Activated T-helper 1 cell treated with Interleukin-2 at 50 U/mL for 16 hours (primary cell): Measurements from ENCODE around the gene TRIM38.
"Not testable (repeated sequence)": the region's sequence is repeated elsewhere in the genome, so short reads cannot be mapped to it uniquely, and the experiment has no call there.

Source experiments
- DNase-seq: peaks from one replicate; pipeline ENCODE4 v3.0.0-alpha.2; 2020; ENCODE audit warnings: low read depth

TRIM38 gene

DNA sequence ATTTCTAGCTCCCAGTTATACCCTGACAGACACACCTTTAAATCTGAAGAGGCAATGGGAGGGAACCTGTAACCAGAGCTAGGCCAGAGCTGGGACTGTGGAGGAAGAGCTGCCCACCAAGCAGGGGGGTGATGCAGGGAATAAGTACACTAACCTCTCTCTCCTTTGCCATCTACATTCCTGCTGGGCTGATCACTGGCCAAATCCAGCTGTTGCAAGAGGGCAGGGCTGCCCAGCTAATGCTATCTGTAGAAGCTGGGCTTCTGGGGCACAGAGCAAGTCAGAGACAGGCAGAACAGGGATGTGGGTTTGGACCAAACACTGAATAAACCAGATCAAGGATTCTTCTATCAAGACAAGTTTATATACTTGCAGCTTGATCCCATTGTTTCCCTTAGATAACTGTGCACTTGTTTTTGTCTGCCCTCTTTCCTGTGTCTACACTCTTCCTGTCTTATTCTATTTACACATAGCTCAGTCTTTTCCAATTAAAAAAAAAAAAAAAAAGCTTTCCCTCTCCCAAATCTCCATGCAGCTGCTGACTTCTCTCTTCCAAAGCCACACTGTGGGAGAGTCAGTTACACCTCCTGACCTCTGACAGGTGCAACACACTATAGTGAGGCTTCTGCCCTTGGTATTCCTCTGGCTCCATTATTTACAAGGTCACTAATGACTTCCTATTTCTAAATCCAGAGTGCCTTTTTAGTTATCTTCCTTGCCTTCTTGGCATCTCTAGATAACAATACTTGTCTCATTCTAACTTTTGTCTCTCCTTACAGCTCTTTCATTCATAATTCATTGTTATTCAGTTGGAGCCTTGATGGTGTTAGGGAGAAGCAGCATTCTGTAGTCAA is 43.7 kb downstream of the TRIM38 start:
- no peak for DNase-seq

DNA sequence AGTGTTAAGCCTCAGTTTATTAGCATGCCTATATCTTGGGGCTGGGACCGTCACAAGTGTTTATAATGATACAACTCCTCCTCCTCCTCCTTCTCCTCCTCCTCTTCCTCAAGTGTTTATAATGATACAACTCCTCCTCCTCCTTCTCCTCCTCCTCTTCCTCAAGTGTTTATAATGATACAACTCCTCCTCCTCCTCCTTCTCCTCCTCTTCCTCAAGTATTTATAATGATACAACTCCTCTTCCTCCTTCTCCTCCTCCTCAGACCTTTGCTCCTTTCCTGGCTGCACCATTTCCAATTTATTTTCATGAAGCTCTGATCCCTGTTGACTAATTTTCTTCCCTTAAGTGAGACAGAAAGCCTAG is 44.3 kb downstream of the TRIM38 start:
- DNase-seq = not testable (repeated sequence)

DNA sequence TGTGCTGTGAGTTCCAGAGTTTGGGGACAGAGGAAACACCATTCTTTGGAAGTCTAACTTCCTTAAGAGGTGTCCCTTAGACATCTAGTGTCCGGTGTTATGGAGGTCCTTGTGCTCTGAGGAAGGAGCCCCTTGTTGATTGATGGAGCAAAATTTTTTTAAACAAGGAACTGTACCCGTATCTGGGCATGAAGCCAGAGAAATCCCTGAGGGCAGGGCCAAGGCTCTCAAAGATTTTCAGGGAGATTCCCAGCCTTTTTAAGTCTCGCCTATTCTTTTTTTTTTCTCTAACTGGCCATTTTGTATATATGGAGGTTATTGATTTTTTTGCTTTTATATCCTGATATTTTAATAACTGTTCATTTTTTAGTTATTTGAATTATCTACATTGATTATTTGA is 45.9 kb downstream of the TRIM38 start:
- no peak for DNase-seq

DNA sequence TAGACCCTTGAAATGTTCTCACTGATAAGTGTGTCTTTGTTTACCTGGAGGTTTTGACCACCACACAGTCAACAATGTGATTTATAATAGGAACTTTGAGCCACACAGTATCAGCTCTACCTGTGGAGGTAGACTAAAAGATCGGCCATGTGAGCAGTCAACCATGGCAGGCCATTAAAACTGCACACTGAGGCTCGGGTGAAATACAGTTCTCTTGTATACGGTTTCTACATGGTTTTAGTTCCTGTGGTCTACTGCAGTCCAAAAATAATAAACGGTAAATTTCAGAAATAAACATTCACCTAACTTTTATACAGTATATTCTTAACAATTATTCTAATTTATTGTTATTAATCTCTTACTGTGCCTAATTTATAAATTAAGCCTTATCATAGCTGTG is 47.2 kb downstream of the TRIM38 start:
- no peak for DNase-seq

DNA sequence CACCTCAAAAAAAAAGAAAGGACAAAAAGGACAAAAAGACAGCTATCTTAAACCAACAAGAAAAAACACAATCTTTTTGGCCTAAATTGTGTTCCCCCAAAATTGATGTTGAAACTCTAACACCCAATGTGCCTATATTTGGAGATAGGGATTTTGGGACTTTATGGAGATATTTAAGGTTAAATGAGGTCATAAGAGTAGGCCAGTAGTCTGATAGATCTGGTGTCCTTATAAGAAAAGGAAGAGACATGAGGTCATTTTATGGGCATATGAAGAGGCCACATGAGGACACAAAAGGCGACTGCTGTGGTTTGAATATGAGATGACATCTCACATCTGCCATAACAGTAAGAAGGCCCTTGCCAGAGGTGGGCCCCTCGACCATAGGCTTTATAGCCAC is 49.5 kb downstream of the TRIM38 start:
- no peak for DNase-seq

DNA sequence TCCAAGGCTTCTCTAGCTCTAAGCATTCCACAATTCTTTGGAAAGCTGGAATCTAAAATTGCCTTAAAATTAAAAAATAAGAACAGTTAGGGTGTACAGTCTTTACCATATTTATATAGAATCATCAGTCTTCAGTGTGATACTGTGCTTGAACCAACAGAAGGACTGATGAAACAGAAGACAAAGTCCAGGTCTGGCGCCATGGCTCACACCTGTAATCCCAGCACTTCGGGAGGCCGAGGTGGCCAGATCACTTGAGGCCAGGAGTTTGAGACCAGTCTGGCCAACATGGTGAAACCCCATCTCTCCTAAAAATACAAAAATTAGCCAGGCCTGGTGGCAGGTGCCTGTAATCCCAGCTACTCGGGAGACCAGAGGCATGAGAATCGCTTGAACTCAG is 51.8 kb downstream of the TRIM38 start:
- not testable (repeated sequence) for DNase-seq

DNA sequence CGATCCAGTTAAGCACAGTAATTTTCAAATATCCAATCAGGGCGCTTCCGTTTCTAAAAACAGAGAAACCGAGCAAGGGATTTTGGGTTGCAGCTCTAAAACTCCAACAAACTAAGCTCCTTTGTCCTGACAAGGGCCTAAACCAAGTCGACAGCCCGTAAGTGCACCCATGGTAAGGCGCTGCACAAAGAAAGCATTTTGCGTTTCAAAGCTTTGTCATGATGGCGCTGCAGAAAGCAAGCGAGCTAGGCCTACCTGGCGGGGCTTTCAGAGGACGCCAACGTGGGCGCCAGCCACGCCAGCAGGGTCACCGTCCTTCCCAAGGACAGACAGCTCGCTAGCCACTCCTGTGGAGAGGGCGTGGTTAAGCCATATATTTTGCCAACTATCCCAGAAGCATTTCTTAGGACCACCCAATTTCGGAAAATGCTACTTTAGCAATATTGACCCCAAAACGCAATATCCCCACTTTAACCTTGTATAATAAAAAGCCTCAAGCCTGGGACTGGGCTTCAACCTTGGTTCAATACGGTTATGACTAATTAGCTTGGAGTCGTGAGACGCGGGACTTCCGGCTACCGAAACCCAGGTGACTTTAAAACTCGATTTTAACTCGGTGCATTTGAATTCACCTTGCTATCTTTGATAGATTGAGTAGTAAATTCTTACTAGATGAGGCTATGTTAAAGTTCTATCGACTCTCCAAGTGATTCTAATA is 53.8 kb downstream of the TRIM38 start:
- DNase-seq = no peak

DNA sequence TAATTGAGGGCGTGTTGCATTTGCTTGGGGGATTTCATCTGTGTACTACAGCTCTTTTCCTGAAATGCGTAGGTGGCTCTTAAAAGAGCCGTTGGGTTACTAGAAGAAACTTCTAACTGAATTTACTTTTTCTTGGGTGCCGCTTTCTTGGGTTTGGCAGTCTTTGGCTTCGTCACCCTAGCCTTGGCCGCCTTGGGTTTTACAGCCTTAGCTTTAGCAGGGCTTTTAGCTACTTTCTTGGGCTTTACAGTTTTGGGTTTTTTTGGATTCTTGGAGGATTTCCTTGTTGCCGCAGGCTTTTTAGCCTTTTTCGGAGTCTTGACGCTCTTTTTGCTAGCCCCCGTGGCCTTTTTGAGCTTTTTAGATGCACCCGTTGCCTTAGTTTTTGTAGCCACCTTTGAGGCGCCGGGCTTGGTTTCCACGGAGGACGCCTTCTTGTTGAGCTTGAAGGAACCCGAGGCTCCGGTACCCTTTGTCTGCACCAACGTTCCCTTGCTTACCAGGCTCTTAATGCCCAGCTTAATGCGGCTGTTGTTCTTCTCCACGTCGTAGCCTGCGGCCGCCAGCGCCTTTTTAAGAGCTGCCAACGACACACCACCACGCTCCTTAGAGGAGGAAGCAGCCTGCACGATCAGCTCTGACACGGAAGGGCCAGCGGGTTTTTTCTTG is 54.5 kb downstream of the TRIM38 start:
- DNase-seq = no peak

DNA sequence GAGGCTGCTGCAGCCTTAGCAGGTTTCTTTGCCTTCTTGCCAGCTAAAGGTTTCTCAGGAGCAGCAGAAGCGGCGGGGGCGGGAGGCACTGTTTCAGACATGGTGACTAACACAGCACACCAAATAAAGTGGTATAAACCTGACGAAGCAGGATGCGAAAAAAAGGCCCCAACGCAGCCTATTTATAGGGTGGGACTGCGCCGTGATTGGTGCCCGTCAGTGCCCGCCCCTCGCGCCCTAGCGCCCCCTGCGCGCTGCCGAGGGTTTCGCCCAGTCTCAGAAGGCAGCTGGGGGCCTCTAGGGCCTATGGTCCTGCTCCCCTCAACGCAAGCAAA is 55.0 kb downstream of the TRIM38 start:
- DNase-seq = peak; percentile 61

DNA sequence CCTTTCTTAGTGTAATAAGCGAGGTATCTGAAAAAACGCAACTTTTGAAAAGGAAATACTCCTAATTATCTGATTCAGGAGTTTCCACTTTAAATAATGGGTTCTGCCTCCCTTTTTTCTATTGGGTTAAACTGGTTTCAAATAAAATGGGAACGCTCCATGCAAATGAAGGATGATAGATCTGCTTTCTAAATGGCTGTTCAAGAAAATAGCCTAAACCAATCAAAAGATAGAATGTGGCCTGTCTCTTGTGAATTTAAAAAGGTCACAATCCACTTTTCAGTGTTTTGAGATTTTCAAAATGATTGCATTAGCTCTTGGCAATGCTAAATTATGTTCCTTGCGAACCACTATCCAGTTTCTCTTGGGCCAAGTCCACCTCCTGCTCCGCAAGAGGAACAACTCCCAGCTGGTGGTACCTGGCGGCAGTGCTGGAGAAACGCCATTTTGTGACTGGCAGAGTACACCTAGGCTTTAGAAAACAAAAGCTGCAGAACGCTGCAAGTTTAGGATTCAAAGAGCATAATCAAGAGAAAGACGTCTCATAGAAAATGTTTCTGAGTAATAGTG is 56.7 kb downstream of the TRIM38 start:
- DNase-seq = no peak

DNA sequence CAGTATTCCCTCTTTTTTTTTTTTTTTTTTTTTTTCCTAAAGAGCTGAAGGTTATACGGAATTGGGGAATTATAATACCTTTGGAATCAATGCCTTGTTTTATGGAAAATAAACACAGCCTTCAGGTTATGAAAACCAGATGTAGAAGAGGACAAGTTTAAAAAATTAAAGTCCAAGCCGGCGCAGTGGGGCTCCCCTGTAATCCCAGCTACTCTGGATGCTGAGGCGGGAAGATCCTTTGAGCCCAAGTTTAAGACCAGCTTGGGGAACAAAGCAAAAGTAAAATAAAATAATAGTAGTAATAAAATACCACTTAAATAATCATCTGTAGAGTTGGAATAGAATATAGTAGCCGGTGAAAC is 57.3 kb downstream of the TRIM38 start:
- no peak for DNase-seq

DNA sequence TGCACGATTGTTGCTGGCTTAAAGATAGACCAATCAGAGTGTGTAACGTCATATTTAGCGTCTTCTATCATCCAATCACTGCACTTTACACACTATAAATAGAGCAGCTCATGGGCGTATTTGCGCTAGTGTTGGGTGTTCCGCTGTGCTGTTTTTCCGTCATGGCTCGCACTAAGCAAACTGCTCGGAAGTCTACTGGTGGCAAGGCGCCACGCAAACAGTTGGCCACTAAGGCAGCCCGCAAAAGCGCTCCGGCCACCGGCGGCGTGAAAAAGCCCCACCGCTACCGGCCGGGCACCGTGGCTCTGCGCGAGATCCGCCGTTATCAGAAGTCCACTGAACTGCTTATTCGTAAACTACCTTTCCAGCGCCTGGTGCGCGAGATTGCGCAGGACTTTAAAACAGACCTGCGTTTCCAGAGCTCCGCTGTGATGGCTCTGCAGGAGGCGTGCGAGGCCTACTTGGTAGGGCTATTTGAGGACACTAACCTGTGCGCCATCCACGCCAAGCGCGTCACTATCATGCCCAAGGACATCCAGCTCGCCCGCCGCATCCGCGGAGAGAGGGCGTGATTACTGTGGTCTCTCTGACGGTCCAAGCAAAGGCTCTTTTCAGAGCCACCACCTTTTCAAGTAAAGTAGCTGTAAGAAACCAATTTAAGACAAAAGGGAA is 57.9 kb downstream of the TRIM38 start:
- DNase-seq = peak; percentile 58

DNA sequence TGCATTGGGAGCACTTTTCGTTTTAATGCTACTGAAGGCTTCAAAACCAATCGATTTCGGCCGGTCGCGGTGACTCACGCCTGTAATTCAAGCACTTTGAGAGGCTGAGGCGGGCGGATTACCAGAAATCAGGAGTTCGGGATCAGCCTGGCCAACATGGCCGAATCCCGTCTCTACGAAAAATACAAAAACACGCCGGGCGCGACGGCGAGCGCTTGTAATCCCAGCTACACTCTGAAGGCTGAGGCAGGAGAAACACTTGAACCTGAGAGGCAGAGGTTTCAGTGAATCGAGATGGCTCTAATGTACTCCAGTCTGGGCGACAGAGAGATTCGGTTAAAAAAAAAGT is 58.4 kb downstream of the TRIM38 start:
- DNase-seq = no peak

DNA sequence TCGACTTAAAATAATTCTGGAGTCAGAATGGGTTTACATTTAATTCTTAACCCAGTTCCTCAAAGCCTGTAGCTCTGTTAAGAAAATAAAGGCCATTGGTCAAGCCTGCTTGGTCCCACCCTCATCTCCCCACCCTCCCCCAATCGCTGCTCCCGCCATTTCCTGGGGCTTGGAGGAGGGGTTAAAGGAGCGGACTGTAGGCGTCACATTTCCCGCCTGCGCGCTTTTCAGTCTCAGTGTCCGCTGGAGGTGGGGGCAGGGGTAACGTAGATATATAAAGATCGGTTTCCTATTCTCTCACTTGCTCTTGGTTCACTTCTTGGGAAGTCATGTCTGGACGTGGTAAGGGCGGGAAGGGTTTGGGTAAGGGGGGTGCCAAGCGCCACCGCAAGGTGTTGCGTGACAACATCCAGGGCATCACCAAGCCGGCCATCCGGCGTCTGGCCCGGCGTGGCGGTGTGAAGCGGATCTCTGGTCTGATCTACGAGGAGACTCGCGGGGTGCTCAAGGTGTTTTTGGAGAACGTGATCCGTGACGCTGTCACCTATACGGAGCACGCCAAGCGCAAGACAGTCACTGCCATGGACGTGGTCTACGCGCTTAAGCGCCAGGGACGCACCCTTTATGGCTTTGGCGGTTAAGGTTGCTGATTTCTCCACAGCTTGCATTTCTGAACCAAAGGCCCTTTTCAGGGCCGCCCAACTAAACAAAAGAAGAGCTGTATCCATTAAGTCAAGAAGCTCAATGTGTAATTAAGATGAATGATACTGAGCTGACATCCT is 58.9 kb downstream of the TRIM38 start:
- DNase-seq = peak; percentile 72

DNA sequence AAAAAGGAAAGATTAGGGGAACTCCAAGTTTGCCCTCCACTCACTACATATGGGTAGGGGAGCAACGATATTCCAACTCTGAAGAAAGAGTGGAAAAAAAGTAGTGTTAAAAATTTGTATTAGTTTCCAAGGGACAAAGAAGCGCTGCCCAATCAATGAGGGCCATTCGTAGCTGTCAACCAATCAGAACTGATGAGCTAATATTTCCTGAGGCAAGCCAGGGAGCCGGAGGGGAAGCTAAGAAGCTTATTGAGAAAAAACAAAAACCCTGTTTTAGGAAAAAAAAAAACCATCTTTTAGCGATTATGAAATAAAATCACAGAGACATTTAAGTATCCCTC is 59.5 kb downstream of the TRIM38 start:
- DNase-seq = no peak

DNA sequence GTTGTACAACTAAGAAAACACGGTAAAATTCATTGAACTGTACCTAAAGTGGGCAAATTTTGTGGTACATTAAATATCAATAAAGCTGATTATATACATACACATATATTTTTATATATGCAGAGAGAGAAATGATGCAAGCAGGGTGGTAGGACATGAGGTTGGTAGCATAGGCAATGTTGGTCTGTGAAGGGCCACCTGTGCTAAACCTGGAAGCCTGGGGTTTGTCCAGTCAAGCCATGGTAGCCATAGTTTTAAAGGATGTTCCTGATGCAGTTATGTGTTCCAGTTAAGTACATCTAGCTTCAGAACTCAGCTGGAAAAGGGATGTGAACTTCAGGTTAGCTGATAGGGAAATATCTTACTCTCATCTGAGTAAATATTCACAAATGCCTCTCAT is 60.1 kb downstream of the TRIM38 start:
- no peak for DNase-seq

DNA sequence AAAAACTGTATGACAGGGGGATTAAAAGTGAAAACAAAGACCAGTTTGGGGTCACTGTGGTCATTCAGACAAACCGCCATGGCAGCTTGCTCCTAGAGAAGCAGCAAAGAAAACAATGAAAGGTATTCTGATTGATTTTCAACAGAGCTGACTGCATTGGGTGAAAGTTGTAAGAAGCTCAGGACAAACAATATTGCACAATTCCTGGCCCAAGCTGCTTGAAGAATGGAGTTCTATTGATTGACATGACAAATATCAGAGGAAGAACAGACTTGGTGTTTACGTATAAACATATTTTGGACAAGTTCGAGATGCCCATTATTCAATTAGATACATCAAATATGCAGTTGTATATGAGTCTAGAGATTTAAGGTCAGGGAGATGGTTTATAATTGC is 62.0 kb downstream of the TRIM38 start:
- no peak for DNase-seq

DNA sequence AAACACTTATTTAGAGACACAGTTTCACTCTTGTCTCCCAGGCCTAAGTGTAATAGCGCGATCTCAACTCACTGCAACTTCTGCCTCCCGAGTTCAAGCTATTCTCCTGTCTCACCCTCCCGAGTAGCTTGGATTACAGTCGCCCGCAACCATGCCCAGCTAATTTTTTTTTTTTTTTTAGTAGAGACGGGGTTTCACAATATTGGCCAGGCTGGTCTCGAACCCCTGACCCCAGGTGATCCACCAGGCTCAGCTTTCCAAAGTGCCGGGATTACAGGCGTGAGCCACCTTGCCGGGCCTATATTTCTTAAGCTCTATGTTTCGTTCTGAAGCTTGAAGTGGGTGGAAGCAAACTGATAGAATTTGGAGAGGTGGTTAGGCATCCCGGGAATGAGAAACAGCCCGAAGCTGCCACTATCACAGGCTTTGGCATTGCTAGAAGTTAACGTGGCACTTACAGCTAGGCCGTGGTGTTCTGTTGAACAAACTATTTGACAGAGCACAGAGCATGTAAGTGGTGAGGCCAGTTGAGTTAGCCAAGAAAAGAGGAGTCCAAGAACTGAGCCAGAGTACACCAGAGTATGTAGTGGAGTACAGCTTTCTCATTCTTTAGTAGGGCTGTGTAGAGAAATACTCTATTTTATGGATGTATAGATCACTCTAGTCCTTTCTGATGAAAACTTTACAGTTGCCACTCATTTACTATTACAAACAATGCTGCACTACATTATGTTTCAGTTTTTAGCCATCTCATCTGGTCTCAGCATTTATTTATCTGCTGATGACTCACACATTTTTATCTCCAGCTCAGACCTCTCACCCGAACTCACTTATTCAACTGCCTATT is 62.7 kb downstream of the TRIM38 start:
- no peak for DNase-seq

DNA sequence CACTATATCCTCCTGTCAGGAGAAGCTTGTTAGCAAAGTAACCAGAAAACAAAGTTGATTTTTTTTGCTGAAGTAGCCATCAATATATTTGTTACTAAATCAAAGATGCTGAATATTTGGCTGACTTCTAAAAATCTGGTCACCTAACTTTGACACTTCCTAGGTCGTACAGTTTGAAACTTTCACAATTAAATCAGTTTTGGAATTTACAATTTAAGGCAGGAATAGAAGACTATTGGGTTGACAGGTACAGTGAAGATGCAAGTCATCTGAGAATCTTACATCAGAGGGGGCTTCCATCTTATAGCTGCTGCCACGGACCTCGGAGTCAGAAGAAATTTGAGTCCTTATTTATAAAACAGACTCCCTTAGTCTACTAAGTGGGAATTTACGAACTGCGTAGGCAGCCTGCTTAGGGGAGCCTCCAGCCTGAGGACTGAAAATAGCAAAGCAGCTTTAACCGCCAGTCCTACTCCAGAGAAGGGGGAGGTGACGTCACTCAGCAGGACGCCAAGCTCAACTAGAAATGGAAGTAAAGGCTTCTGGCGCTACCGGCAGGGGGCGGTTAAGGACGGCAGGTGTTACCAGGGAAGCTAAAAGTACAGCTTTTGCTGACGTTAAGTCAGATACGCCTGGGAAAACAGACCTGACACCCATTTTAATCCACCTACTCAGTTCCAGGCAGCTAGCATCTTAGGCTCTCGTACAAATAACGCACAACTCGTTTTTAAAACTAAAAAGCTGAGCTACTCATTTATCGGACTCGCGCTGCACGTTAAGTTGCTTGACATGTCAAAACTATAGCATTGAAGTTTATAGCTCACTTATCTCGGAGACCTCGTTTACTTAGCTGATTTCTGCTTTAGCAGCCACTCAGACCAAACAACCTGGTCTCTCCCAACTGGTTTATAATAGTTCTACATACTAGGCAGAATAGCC is 63.6 kb downstream of the TRIM38 start:
- peak; percentile 74 for DNase-seq
